K562 (cell line): Measurements from ENCODE around the gene FASTK. TPM values are rescaled to one million over a fixed set of nuclear protein-coding genes. Genes with fewer than 3 reads are reported as not detected.

ENCODE experiments used
- polyA plus RNA-seq, 8 experiments: library from polyadenylated mRNA; depleted of rRNA in 4 of 8; stranded (reverse) in 5 of 8; unstranded in 3 of 8; fragments of >200 nt; fragmentation: Nextera tagmentation in 2 of 8; fragmentation: Illumina TruSeq in 1 of 8; extraction: Ambion mirVana in 2 of 8; extraction: Trizol in 1 of 8; gene quantifications; 2 replicates each; pipeline versions ENCODE4 v1.2.1 to v1.2.3, GENCODE V29; 2011 to 2014; ENCODE audit warnings: inconsistent platforms in 1 of 8, missing spikeins in 1 of 8
- total RNA-seq, 7 experiments: library from RNA; depleted of rRNA in 6 of 7; stranded (reverse); fragments of >200 nt in 6 of 7; fragmentation: Illumina TruSeq in 2 of 7; extraction: Trizol in 2 of 7; gene quantifications; 2 replicates each; pipeline versions ENCODE4 v1.2.1 to v1.2.3, GENCODE V29; 2011 to 2021; ENCODE audit warnings: low replicate concordance in 1 of 7
- TF ChIP-seq, protein P1 (sequence below): fragments of 450-650 bp; IDR thresholded peaks from 2 replicates; pipeline ENCODE4 v1.6.1; 2016; ENCODE audit warnings: low read depth

Gene FASTK
- total and polyA plus RNA-seq, 9 of the 15 experiments (the other 6 are each of a cell fraction or from before 2014, with no cell fraction given), result 0.51 to 150 (median 48.2) TPM

DNA sequence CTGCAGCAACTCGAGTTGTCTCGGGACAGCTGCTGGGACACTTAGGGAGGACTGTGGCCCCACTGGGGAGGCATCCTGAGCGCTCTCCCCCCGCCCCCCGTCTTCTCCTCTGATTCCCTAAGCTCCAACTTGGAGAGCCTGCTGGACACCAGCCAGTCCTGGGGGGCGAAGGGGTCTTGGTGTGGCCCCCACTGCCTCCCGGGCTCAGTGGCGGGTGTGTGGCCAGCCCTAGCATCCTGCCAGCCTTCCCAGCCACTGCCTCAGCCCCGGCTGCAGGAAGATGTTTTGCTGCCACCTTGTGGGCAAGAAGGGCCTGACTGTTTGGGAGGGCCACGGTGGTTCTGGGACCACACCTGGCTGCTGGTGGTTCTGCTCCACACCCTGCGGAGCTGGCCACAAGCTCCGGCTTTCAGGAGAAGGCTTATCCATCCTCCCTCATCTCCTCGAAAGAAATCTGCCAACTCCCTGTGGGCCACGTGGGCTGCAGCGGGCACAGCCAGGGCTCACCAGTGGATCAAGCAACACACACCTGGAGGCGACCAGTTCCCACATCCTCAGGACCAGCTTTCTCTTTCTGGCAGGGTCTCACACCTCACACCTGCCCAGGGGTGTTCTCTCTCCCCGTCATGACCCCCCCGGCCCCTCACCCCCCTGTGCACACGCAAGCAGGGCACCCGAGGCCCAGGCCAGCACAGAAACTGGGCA is 30.5 kb upstream of the FASTK start (continued):
- TF ChIP-seq, protein P1, sequence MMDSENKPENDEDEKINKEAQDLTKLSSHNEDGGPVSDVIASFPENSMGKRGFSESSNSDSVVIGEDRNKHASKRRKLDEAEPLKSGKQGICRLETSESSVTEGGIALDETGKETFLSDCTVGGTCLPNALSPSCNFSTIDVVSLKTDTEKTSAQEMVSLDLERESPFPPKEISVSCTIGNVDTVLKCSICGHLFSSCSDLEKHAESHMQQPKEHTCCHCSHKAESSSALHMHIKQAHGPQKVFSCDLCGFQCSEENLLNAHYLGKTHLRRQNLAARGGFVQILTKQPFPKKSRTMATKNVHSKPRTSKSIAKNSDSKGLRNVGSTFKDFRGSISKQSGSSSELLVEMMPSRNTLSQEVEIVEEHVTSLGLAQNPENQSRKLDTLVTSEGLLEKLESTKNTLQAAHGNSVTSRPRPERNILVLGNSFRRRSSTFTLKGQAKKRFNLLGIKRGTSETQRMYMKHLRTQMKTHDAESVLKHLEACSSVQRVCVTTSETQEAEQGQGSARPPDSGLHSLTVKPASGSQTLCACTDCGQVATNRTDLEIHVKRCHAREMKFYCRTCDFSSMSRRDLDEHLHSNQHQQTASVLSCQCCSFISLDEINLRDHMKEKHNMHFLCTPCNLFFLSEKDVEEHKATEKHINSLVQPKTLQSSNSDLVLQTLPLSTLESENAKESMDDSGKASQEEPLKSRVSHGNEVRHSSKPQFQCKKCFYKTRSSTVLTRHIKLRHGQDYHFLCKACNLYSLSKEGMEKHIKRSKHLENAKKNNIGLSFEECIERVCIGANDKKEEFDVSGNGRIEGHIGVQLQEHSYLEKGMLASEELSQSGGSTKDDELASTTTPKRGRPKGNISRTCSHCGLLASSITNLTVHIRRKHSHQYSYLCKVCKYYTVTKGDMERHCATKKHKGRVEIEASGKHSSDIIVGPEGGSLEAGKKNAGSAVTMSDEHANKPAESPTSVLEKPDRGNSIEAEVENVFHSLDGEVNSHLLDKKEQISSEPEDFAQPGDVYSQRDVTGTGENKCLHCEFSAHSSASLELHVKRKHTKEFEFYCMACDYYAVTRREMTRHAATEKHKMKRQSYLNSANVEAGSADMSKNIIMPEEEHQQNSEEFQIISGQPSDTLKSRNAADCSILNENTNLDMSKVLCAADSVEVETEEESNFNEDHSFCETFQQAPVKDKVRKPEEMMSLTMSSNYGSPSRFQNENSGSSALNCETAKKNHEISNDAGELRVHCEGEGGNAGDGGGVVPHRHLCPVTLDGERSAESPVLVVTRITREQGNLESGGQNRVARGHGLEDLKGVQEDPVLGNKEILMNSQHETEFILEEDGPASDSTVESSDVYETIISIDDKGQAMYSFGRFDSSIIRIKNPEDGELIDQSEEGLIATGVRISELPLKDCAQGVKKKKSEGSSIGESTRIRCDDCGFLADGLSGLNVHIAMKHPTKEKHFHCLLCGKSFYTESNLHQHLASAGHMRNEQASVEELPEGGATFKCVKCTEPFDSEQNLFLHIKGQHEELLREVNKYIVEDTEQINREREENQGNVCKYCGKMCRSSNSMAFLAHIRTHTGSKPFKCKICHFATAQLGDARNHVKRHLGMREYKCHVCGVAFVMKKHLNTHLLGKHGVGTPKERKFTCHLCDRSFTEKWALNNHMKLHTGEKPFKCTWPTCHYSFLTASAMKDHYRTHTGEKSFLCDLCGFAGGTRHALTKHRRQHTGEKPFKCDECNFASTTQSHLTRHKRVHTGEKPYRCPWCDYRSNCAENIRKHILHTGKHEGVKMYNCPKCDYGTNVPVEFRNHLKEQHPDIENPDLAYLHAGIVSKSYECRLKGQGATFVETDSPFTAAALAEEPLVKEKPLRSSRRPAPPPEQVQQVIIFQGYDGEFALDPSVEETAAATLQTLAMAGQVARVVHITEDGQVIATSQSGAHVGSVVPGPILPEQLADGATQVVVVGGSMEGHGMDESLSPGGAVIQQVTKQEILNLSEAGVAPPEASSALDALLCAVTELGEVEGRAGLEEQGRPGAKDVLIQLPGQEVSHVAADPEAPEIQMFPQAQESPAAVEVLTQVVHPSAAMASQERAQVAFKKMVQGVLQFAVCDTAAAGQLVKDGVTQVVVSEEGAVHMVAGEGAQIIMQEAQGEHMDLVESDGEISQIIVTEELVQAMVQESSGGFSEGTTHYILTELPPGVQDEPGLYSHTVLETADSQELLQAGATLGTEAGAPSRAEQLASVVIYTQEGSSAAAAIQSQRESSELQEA, result no peak
- TF ChIP-seq, all 486 proteins: peak for 45
